AG04449 (cell line): ENCODE measurements around the gene RNF146.

Experiments
- CTCF ChIA-PET: fragments of 350-600 bp; formaldehyde crosslinking; extraction: SDS; loops from one replicate; lab custom pipeline; 2021; ENCODE audit warnings: antibody characterized with exemption; lab: Yijun Ruan, JAX
- POLR2A ChIA-PET: fragments of 400-600, 350-600 bp; formaldehyde crosslinking; extraction: SDS; loops from one replicate; lab custom pipeline; 2020; ENCODE audit warnings: antibody characterized with exemption, inconsistent platforms; lab: Yijun Ruan, JAX
- DNase-seq: peaks from one replicate; pipeline ENCODE4 v3.0.0-alpha.2; 2010; ENCODE audit warnings: low read depth, low spot score
- H3K4me3 ChIP-seq: 2 replicates; pipeline ENCODE4 v1.5.1; 2011; ENCODE audit warnings: low read depth, mild to moderate bottlenecking, control low read depth, low read length
- CTCF ChIP-seq: IDR thresholded peaks from one replicate; pipeline ENCODE4 v1.5.1; 2011; ENCODE audit warnings: mild to moderate bottlenecking, moderate library complexity, low read length, control low read depth, inconsistent platforms; ENCODE audit not compliant: insufficient read depth; ENCODE audit errors: missing control alignments

RNF146 gene

GRCh38 chr6:127290391-127291265, 24.0 kb downstream of the RNF146 start:
- no peak for TF ChIP-seq CTCF
- POLR2A ChIA-PET = no interaction called here
- CTCF ChIA-PET = interaction anchor here (1.0 to 1.7 kb wide), 4 partner anchors 11 to 247 kb away, joined by 3 to 6 read pairs (median 4); no protein-coding TSS in a partner anchor
- no peak overlapping the region for H3K4me3 ChIP-seq
- DNase-seq = no peak

- ChIA-PET POLR2A (no interaction called here), CTCF (interaction anchor here (0.7 to 1.7 kb wide), 6 partner anchors 10 to 246 kb away, joined by 3 to 6 read pairs (median 4); no protein-coding TSS in a partner anchor)
- no peak overlapping the region for H3K4me3 ChIP-seq
- no peak for TF ChIP-seq CTCF
- DNase-seq = no peak
Observed at GRCh38 chr6:127291495-127291894, 24.8 kb downstream of the RNF146 start.

GRCh38 chr6:127297502-127298070, 30.9 kb downstream of the RNF146 start:
- no peak overlapping the region for H3K4me3 ChIP-seq
- ChIA-PET CTCF (interaction anchor here (0.6 to 1.7 kb wide), 4 partner anchors 12 to 241 kb away, joined by 3 to 5 read pairs (median 3); partner anchors contain the start of gene RNF146), POLR2A (no interaction called here)
- DNase-seq = no peak
- no peak for TF ChIP-seq CTCF

- CTCF ChIA-PET = interaction anchor here (1.0 to 1.2 kb wide), 3 partner anchors 16 to 240 kb away, joined by 3 to 7 read pairs (median 3); partner anchors contain the start of gene RNF146
- POLR2A ChIA-PET = no interaction called here
- no peak for TF ChIP-seq CTCF
- no peak overlapping the region for H3K4me3 ChIP-seq
- no peak for DNase-seq
Observed at GRCh38 chr6:127298475-127298874, 31.8 kb downstream of the RNF146 start.

GRCh38 chr6:127299522-127300240, 33.0 kb downstream of the RNF146 start:
- DNase-seq = no peak
- POLR2A ChIA-PET = interaction anchor here (0.6 kb wide), 1 partner anchor 34 kb away, joined by 3 read pairs; no protein-coding TSS in a partner anchor
- TF ChIP-seq CTCF = no peak

More at GRCh38 chr6:127299522-127300240, 33.0 kb downstream of the RNF146 start:
- CTCF ChIA-PET = interaction anchor here (0.8 to 7.8 kb wide), 12 partner anchors 15 to 239 kb away, joined by 3 to 136 read pairs (median 4); partner anchors contain the start of genes MTCL3 and RNF146
- H3K4me3 ChIP-seq = no peak overlapping the region
